Suppressor macrophage treated with lipopolysaccharide for 4 hours (primary cell): Measurements from ENCODE around the gene BCKDHA.
"Not testable (repeated sequence)": the region's sequence is repeated elsewhere in the genome, so short reads cannot be mapped to it uniquely, and the experiment has no call there.

Experiments used
- DNase-seq: peaks from one replicate; pipeline ENCODE4 v3.0.0-alpha.2; 2020

BCKDHA gene

DNA sequence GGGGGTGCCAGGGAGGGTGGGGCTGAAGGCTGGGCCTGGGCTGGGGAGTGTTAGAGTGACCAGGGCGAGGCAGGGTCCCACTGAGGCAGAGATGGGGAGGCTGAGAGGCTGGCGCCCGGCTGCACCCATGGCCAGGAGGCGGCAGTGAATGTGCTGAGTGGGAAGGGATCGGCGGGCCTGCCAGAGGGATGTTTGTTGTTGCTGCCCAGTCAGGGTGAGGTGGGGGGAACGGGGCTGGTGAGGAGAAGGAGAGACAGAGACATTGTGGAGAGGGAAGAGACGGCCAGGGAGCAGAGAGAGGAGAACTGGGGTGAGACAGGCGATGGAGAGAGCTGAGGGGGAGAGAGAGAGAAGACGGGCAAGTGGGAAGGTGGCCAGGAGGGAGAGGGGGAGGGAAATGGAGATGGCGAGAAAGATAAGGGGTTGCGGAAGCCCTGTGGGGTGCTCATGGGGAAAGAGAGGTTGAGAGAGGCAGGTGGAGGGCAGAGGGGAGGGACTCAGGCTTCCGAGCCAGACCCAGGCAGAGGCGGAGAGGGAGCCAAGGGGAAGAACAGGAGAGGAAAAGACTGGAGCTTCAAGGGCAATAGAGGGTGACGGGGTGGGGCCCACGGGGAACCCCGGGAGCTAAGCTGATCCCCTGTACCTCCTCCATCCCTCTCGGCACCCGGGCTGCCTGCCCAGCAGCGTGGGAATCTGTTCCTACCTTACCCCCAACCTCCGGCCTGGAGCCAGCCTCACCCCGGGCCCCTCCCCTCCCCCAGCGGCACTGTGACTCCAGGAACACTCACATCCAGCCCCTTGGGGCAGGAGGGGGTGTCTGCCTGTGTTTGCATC, 30.2 kb downstream of the BCKDHA start:
- peak; percentile 15 for DNase-seq

DNA sequence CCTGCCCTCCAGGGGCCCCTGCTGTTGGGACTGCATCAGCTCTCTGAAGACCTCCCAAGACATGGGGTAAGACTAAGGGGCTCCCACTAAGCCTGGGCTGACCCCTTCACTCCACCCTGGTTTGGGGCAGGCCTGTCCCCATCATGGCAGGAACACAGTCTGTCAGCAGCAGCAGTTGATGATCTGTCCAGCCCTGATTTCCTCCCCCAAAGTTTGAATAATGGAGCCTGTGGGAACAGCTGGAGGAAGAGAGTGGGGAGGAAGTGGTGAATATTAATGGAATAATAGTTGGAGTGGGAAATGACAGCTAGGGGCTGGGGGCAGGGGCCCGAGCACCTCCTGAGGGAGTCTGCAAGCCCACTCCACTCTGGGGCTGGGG, 30.9 kb downstream of the BCKDHA start:
- no peak for DNase-seq

DNA sequence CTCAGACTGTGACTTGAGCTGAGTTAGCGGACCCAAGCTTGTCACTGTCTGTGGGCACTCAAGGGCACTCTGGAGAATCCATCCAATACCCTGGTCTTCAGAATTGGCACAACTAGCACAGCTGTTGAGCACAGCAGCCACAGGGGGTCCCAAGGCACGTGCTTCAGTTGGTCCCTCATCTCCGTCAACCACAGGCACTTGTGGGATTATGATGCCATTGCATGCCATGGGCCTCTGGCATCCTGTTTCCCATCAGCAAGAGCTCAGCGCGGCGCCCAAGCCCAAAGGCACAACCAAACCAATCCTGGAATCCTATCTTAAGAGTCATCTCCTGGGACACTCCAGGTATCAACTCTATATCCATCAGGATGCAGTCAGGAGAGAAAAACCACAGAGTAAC, 33.3 kb downstream of the BCKDHA start:
- no peak for DNase-seq

DNA sequence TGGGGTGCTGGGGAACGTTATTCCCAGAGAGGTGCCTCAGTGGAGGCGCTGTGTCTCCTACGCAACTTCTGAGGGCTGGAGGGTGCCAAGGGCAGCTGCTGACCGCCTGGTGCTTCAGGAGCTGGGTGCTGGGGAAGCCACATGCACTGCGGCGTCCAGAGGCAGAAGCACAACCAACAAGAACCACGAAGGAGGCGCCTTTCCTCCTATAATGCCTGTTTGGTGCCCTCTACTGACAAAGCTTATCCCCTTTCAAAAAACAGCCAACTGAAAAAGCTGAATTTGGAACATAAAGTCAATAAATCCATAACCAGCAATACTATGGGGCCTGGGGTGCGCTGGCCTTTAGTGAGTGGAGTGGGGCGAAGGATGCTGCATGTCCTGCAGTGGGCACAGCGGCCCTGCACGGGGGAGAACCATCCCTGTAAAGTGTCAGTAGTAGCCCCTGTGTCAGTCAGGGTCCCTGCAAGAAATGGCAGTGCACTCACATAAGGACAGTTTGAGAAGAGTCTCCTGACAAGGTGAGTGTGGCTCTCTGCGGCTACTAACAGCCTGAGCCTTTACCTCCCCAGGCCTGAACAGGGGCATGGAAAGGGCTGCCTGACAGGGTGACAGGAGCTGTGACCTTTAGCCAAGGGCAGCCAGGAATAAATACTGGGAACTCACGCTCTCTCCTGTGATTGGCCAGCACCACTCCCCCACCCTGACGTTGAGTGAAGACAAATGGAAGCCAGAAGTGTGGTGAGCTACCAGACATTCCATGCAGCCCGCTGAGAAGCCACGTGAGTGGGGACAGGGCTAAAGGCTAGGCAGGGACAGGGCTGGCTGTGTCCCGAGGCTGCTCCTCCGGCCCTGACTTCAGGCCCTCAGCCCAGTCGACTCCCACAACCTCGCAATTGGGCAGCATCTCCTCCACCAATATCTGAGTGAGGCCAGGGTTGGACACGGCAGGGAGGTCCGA, 34.1 kb downstream of the BCKDHA start:
- peak; percentile 67 for DNase-seq

DNA sequence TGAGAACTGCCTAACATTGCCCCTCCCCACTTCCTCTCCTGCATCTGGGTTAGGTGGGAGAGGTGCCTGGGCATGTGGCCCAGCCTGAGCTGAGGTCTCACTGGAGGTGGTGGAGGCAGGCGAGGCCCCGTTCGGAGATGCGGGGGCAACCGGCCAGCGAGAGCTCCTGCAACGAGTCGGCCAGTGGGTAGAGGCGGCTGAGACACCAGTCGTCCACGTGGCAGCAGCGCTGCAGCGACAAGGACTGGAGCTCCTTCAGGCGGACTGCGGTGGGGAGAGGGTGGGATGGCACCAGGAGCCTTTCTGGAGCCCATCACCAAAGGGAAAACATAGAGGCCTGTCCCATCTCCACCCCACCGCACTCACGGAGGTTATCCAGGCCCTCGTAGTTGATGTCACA, 35.6 kb downstream of the BCKDHA start:
- DNase-seq = no peak

DNA sequence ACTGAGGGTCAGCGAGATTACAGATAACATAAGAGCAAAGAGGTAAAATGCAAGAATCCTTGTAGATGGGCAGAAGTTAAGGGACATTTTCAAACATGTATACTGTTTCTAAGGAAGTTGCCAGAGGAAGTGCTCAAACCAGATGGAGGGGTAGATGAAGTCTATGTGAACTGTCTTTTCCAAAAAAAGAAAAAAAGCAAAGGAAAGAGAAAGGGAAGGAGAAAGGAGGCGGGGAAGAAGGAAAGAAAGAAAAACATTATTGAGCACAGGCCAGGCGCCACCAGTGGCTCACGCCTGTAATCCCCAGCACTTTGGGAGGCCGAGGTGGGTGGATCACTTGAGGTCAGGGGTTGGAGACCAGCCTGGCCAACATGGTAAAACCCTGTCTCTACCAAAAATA, 36.8 kb downstream of the BCKDHA start:
- no peak for DNase-seq

DNA sequence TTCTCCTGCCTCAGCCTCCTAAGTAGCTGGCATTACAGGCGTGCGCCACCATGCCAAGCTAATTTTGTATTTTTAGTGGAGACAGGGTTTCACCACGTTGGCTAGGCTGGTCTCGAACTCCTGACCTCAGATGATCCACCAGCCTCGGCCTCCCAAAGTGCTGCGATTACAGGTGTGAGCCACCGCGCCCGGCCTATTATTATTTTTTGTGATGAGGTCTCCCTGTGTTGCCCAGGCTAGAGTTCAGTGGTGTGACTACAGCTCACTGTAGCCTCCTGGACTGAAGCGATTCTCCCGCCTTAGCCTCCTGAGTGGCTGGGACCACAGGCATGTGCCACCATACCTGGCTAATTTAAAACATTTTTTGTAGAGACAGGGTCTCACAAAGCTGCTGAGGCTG, 37.8 kb downstream of the BCKDHA start:
- DNase-seq = not testable (repeated sequence)

DNA sequence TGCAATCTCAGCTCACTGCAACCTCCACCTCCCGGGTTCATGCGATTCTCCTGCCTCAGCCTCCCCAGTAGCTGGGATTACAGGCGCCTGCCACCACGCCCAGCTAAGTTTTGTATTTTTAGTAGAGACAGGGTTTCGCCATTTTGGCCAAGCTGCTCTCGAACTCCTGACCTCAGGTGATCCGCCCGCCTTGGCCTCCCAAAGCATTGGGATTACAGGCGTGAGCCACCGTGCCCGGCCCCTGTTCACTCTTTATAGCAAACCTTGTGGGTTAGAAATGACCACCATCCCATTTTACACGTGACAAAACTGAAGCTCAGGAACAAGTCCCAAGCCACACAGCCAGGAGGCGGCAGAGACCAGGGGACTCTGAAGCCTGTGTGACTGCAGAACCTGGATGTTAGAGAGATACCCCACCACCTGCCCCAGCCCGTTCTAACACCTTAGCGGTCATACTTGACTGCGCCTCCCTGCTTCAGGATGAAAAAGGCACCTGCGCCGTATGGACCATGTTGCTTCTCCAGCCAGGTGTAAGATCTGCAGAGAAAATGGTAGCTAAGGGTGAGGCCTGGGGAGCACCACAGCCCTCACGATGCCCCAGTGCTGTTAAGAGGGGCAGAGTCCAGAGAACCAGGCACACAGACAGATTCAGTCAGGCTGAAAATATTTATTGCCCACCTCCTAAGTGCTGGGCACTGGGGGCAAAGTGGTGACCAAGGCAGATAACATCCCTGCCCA, 38.5 kb downstream of the BCKDHA start:
- DNase-seq = no peak

DNA sequence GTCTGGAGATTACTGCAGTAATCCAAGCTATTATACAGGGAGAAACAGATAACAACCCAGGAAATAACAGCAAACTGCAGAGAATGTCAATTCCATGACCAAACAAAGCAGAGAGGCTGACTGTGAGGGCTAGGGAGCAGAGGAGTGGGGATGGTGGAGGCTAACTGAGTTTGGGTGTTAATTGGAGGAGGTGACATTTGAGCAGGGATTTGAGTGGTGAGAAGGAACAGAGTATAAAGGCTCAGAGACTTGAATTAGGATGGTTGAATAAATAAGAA, 39.0 kb downstream of the BCKDHA start:
- no peak for DNase-seq

DNA sequence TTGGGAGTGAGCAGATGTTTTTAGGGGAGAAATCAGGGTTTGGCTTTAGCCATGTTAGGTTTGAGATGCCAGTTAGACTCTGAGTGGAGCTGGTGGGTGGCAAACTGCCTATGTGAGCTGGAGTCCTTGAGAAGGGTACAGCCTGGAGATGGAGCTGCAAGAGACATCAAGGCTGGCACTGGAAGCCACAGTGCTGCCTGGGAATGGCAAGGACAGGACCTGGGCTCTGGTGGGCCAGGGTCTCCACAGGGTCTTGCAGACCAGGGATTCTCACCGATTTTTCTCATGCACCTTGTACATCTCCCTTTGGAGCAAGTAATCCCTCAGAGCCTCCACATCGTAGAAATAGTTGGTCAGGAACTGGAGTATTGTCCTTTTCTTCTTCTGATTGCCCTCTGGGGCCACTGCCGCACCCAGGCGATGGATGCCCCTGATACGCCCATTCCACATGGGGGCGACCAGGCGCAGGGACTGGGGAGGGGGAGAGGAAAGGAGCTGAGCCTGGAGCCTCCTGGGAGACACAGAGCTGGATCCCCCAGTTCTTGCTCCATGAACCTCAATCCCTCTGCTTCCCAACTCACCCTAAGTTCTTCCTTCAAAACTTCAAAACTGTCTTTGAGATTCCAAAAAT, 40.4 kb downstream of the BCKDHA start:
- no peak for DNase-seq

DNA sequence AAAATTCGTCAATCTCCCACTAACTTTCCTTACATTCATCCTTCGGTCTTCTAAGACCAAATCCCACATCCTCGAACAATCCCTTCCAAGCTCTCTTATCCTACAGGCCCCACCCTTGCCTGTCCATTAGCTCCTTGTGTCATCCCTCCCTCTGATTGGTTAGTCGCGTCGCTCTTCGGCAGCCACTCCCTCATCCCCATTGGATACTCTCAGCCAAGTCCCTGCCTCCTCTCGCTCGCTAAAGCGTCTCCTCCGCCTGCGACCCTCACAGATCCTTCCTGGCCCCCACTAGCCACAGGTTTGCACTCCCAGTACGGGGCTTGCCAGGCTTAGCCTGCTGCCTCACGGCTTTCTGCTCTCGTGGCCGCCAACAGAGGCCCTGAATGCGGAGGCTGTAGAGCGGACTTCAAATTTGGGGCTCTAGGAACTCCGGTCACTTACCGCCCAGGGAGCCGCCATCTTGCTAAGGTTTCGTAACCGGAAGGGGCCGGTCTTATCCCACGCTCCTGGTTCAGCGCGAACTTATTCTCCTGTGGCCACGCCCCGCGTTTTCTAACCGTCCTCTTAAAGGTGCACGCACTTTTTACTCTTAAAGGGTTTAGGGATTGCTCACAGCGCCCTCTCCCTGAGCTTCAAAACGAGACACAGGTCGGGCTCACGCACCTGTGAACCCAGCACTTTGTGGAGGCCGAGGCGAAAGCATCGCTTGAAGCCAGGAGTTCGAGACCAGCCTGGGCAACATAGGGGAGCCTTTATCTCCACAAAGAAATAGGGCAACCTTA, 42.0 kb downstream of the BCKDHA start, which contains the start of gene DMAC2:
Gene DMAC2 (minus strand): TSS at position 472 of the 782 bp plus-strand sequence. CDS start 13 bp downstream, at position 459.
- peak; percentile 98 for DNase-seq

DNA sequence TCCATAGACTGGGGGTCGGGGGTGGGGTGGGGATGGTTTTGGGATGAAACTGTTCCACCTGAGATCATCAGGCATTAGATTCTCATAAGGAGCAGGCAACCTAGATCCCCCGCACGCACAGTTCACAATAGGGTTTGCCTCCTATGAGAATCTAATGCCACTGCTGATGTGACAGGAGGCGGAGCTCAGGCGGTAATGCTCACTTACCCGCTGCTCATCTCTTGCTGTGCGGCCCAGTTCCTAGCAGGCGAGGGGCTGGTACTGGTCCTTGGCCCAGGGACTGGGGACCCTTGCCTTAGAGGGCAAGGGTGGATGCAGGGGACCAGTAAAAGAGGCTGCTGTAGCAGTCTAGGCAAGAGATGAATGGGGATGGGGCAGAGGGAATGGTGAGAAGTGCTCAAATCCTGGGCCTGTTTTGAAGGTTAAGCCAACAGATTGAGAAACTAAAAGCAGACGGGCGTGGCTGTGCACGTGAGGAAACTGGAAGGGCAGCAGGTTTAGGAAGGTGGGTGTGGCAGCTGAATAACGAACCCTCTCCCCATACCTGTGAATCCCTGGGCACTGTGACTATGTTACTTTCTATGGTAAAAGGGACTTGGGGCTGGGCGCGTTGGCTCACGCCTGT, 43.8 kb downstream of the BCKDHA start:
- no peak for DNase-seq

DNA sequence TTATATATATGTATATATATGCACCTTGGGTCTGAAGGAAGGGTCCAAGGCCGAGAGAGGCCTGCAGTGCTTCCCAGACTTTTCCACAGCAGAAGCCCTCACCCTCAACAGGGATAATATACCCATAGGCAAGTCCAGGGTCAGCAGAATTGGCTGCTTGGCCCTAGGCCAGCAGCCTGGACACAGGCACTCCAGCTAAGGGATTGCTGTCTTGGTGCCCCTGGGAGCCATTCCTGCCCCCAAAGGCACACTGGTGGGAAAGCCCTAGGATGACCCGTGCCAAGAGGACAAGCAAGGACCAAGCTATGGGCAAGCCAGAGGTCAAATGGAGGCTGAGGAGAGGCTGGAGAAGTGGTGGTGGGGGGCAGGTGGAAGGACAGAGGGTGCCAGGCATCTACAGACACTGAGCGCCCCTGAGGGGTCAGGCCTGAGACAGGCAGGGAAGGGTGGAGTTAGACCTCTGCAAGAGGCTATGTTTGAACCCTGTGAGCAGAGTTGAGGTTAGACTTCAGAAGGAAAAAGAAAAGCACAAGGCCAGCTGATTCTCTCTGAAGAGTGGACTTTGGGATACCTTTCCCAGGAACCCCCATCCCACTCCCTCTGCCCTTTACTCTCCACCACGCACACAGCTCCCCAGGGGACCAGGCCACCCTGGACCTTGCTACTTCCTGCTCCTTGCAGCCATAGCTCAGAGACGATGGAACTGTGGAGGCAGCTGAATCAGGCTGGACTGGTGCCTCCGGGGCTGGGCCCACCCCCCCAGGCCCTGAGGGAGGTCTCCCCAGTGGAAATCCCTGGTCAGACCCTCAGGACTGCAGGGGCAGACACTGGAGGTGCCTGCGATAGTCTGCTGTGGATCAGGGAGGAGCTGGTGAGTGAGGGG, 45.1 kb downstream of the BCKDHA start, which contains the start of gene ERICH4:
Gene ERICH4 (plus strand): TSS at position 684 of the 883 bp plus-strand sequence. CDS start 14 bp downstream, at position 698.
- no peak for DNase-seq

DNA sequence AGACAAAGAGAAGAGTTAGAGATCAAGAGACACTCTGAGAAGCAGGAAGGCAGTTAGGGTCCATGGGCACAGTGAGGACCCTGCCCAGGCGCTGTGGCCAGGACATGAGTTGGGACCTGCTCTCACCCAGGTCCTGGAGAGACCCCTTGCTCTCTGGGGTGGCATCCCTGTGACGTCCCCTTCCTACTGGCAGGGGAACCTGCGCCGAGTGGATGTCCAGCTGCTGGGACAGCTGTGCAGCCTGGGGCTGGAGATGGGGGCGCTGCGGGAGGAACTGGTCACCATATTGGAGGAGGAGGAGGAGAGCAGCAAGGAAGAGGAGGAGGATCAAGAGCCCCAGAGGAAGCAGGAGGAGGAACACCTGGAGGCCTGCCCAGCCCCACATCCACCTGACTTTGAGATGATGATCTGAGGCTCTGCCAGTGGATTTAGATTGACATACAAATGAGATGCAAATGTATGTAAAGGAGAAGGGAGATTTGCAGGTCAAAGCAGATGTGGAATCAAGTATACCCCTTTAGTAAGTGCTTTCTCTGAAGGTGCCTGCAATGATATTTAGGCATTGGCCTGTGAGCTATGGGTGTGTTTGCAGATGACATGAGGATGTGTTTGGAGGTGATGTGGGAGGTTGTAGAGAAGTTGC, 46.3 kb downstream of the BCKDHA start:
- DNase-seq = no peak

DNA sequence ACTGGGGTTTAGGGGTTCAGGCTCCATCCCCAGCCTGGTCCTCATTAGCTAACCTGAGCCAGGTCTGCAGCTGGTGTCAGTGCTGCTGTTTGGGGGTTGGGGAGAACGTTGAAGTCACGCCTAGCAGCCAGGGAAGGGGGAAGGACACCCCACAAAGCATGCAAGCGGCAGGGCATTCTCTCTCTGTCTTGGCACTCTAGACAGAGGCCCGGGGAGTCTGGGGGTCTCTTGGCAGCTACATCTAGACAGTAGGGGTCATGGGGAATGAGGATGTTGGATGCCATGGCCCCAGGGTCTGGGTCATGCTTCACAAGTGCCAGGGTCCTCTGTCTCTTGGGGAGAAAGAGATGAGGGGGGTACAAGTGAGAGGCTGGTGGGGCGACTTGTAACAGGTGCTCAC, 48.0 kb downstream of the BCKDHA start:
- no peak for DNase-seq

DNA sequence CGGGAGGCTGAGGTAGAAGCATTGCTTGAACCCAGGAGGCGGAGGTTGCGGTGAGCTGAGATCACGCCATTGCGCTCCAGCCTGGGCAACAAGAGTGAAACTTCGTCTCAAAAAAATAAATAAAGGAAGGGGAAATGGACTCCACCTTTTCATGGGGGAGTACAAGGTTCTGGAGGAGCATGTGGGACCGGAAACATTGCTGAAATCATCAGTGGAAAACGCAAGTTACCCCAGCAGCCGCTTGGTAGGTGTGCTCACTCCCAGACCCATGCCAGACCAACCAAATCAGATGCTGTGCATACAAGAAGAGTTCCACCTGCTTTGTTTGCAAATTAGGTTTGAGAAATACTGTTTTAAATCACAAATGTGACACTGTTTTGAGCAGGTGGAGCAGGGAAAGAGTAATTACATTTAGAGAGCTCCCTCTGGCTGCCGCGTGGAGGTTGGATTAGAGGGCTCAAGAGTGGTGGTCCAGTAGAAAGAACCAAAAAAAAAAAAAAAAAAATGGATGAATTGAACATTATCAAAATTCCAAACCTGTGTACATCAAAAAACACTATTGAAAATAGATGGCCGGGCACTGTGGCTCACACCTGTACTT, 50.2 kb downstream of the BCKDHA start:
- DNase-seq = no peak

DNA sequence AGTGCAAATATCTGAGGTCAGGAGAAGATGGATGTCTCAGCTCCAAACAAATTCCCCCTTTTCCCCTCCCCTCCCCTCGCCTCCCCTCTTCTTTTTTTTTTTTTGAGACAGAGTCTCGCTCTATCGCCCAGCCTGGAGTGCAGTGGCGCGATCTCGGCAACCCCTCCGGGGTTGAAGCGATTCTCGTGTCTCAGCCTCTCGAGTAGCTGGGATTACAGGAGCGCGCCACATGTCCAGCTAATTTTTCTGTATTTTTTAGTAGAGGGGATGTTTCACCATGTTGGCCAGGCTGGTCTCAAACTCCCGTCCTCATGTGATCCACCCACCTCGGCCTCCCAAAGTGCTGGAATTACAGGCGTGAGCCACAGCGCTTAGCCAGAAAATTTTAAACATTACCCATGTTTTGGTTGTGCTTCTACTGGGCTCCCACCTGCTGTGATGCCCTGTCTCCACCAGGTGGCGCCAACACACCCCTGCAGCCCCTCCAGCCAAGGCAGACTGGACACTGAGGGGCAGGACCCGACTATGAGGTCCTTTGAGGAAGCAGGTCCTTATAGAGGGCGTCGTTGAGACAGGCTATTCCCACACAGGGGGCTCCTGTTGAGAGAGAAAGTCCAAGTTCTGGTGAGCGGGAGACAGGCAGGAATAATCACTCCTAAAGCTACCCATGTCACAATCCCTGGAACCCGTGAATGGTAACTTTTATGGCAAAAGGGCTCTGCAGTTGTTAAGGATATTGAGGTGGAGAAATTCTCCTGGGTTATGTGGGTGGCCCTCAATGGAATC, 51.7 kb downstream of the BCKDHA start:
- peak; percentile 77 for DNase-seq

DNA sequence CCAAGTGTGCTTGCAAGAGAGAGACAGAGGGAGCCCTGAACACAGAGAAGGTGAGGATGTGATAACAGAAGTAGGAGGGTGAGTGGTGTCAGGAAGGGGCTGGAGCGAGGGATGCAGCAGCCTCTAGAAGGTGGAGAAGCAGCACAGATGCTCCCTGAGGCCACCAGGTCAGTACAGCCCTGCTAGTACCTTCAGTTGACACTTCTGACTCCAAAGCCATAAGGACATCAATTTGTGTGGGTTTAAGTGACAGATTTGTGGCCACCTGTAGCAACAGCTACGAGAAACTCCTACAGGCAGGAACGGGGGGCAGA, 52.2 kb downstream of the BCKDHA start:
- DNase-seq = no peak
